GM21786 (cell line): ENCODE measurements around the gene HELZ2.

ENCODE experiments used
- ATAC-seq: cut with Tn5 transposase; IDR thresholded peaks from one replicate; pipeline ENCODE4 v1.9.1; 2021; ENCODE audit not compliant: unreplicated experiment

Gene HELZ2

GRCh38 chr20:63525185-63525584 is 48.9 kb downstream of the HELZ2 start:
- no peak for ATAC-seq
